HepG2 (cell line): ENCODE data around the gene GPR39. TPM values are rescaled to one million over a fixed set of nuclear protein-coding genes. Genes with fewer than 3 reads are reported as not detected.

Experiments used
- ATAC-seq: fragments of 200-7000 bp; cut with Tn5 transposase; 3 replicates; pipeline ENCODE4 v1.9.1; 2020; ENCODE audit warnings: mild to moderate bottlenecking, moderate library complexity
- BruUV-seq: library from RNA; stranded (reverse); fragments of 400-500 nt; replicated peaks from 2 replicates; lab custom pipeline; 2021; lab: Mats Ljungman, UMichigan
- CTCF ChIA-PET: fragments of 300-600 bp; formaldehyde crosslinking; extraction: SDS; loops from one replicate; lab custom pipeline; 2021; ENCODE audit warnings: low total read pairs, inconsistent platforms, low intra/inter-chr PET ratio; lab: Yijun Ruan, JAX
- POLR2A ChIA-PET: fragments of 350-600 bp; sonication (Branson Sonifier 250); formaldehyde crosslinking; loops from one replicate; lab custom pipeline; 2020; ENCODE audit warnings: antibody characterized with exemption, inconsistent platforms; lab: Yijun Ruan, JAX
- DNase-seq: peaks from one replicate; pipeline ENCODE4 v3.0.0-alpha.2; 2015; ENCODE audit warnings: low spot score
- FAIRE-seq: peaks from 3 replicates; lab custom pipeline; 2011; peaks lifted over from hg19 to GRCh38; lab: Jason Lieb, UNC
- H2AFZ ChIP-seq: one replicate; pipeline ENCODE4 v1.6.1; 2011; ENCODE audit warnings: low read length, inconsistent platforms
- H3K27ac ChIP-seq: fragments of 300-600 bp; 3 replicates; pipeline ENCODE4 v1.8.0; 2011; ENCODE audit warnings: mixed run types, mild to moderate bottlenecking, mixed read lengths, low read length, inconsistent platforms; ENCODE audit not compliant: insufficient read depth; ENCODE audit errors: extremely low read length
- H3K27me3 ChIP-seq, 2 experiments: fragments of 200-600 bp in 1 of 2; 2 replicates in 1 of 2; 3 replicates in 1 of 2; pipeline versions ENCODE4 v1.6.0 to v1.8.0; 2011; ENCODE audit warnings: low read length in 2 of 2, mild to moderate bottlenecking in 2 of 2, moderate library complexity in 2 of 2, inconsistent platforms in 1 of 2; ENCODE audit not compliant: insufficient read depth in 2 of 2, control insufficient read depth in 1 of 2
- H3K36me3 ChIP-seq, 2 experiments: fragments of 200-600 bp in 1 of 2; replicated peaks in 1 of 2; 2 replicates in 1 of 2; 3 replicates in 1 of 2; pipeline versions ENCODE4 v1.5.1 to v1.8.0; 2011; ENCODE audit warnings: low read length in 2 of 2, inconsistent platforms in 1 of 2; ENCODE audit not compliant: insufficient read depth in 2 of 2, control insufficient read depth in 1 of 2
- H3K4me1 ChIP-seq: 2 replicates; pipeline ENCODE4 v1.5.1; 2012; ENCODE audit warnings: low read length, inconsistent platforms; ENCODE audit not compliant: insufficient read depth
- H3K4me2 ChIP-seq: 2 replicates; pipeline ENCODE4 v1.6.0; 2011; ENCODE audit warnings: low read depth, low read length, inconsistent platforms
- H3K4me3 ChIP-seq, 3 experiments: fragments of 200-600 bp in 1 of 3; sonication (generic), shearing (Covaris generic) in 1 of 3; replicated peaks in 1 of 3; 2 replicates each; pipeline ENCODE4 v1.5.1; 2011 to 2016; ENCODE audit warnings: low read length in 3 of 3, inconsistent platforms in 2 of 3, low read depth in 2 of 3, mild to moderate bottlenecking in 2 of 3, control low read depth in 1 of 3, mixed read lengths in 1 of 3; ENCODE audit not compliant: insufficient read depth in 1 of 3
- H3K79me2 ChIP-seq: one replicate; pipeline ENCODE4 v1.6.1; 2011; ENCODE audit warnings: low read length, inconsistent platforms; ENCODE audit not compliant: insufficient read depth
- H3K9ac ChIP-seq: 2 replicates; pipeline ENCODE4 v1.6.0; 2011; ENCODE audit warnings: mild to moderate bottlenecking, low read depth, low read length, inconsistent platforms; ENCODE audit not compliant: insufficient read depth
- H3K9me3 ChIP-seq: 2 replicates; pipeline ENCODE4 v1.5.1; 2012; ENCODE audit warnings: mild to moderate bottlenecking, low read length
- H4K20me1 ChIP-seq: 2 replicates; pipeline ENCODE4 v1.6.0; 2011; ENCODE audit warnings: inconsistent platforms, mild to moderate bottlenecking, low read length, moderate library complexity; ENCODE audit not compliant: insufficient read depth
- ATM ChIP-seq: fragments of 450-650 bp; IDR thresholded peaks from 2 replicates; pipeline ENCODE4 v1.7.1; 2017; ENCODE audit warnings: mild to moderate bottlenecking, borderline replicate concordance
- BRCA1 ChIP-seq: sonication (generic); formaldehyde crosslinking; IDR thresholded peaks from 2 replicates; pipeline ENCODE4 v1.4.0; 2020; ENCODE audit warnings: missing genetic modification reagents
- DNMT3B ChIP-seq: conservative IDR thresholded peaks from 2 replicates; pipeline ENCODE4 v1.6.1; 2016; ENCODE audit warnings: missing biosample characterization, control low read depth
- GABPB1 ChIP-seq: IDR thresholded peaks from 2 replicates; pipeline ENCODE4 v1.6.1; 2016; ENCODE audit warnings: mild to moderate bottlenecking, missing genetic modification reagents, moderate library complexity, missing compliant biosample characterization
- HOXA9 ChIP-seq: sonication (generic); formaldehyde crosslinking; IDR thresholded peaks from 2 replicates; pipeline ENCODE4 v1.8.1; 2022; ENCODE audit warnings: missing genetic modification reagents, mild to moderate bottlenecking, moderate library complexity, borderline replicate concordance
- JUNB ChIP-seq: sonication (generic); formaldehyde crosslinking; IDR thresholded peaks from 2 replicates; pipeline ENCODE4 v1.8.0; 2022; ENCODE audit warnings: missing genetic modification reagents, mild to moderate bottlenecking, borderline replicate concordance
- KLF15 ChIP-seq: sonication (generic); formaldehyde crosslinking; IDR thresholded peaks from 2 replicates; pipeline ENCODE4 v1.8.1; 2023; ENCODE audit warnings: borderline replicate concordance, mild to moderate bottlenecking, inconsistent platforms, missing genetic modification reagents, mixed read lengths
- MBNL3 ChIP-seq: fragments of 250-450 bp; sonication (Bioruptor Pico); conservative IDR thresholded peaks from 2 replicates; pipeline ENCODE4 v1.8.0; 2022; ENCODE audit warnings: mild to moderate bottlenecking, inconsistent platforms
- PHF8 ChIP-seq: sonication (generic); formaldehyde crosslinking; IDR thresholded peaks from 2 replicates; pipeline ENCODE4 v1.5.0; 2020; ENCODE audit warnings: missing genetic modification reagents
- RBFOX2 ChIP-seq: fragments of 200-400 bp; formaldehyde crosslinking; IDR thresholded peaks from 2 replicates; pipeline ENCODE4 v1.6.1; 2017; ENCODE audit warnings: low read depth, mild to moderate bottlenecking, low read length
- SETDB1 ChIP-seq: sonication (generic); formaldehyde crosslinking; IDR thresholded peaks from 2 replicates; pipeline ENCODE4 v1.5.1; 2020; ENCODE audit warnings: missing genetic modification reagents, mild to moderate bottlenecking, borderline replicate concordance
- SIX4 ChIP-seq: sonication (generic); formaldehyde crosslinking; IDR thresholded peaks from 2 replicates; pipeline ENCODE4 v1.4.0; 2020; ENCODE audit warnings: missing genetic modification reagents
- ZNF570 ChIP-seq: sonication (generic); formaldehyde crosslinking; IDR thresholded peaks from 2 replicates; pipeline ENCODE4 v1.4.0; 2020; ENCODE audit warnings: mild to moderate bottlenecking, missing genetic modification reagents, borderline replicate concordance
- ZSCAN22 ChIP-seq: sonication (generic); formaldehyde crosslinking; IDR thresholded peaks from 2 replicates; pipeline ENCODE4 v1.4.0; 2020; ENCODE audit warnings: mild to moderate bottlenecking, missing genetic modification reagents
- WGBS: methylation state at CpG from one replicate; pipeline ENCODE4 v1.1.6; 2017; ENCODE audit warnings: low lambda C conversion rate; 5-methylcytosine and 5-hydroxymethylcytosine counted together
- in situ Hi-C: cut with HindIII; loops from 2 replicates; pipeline ENCODE4 v1.10.0; 2017; ENCODE audit warnings: low pct_unique_long_range_greater_than_20kb; ENCODE audit not compliant: extremely low pct_ligation_motif_present
- intact Hi-C: fragments of 100-400 bp; cut with micrococcal nuclease; formaldehyde crosslinking; loops from one replicate; pipeline ENCODE4 v1.10.0; 2022; ENCODE audit not compliant: unreplicated experiment
- polyA plus RNA-seq, 8 experiments: library from polyadenylated mRNA; depleted of rRNA in 3 of 8; stranded (reverse) in 7 of 8; unstranded in 1 of 8; fragments of >200 nt; fragmentation: Illumina TruSeq in 4 of 8; extraction: Trizol in 4 of 8; gene quantifications; 2 replicates each; pipeline versions ENCODE4 v1.2.1 to v1.2.3, GENCODE V29; 2011 to 2016; ENCODE audit warnings: low read depth in 4 of 8, missing spikeins in 1 of 8, mixed read lengths in 1 of 8; ENCODE audit not compliant: insufficient read depth in 1 of 8
- small RNA-seq, 3 experiments: library from RNA; depleted of rRNA; stranded (forward); fragments of <200 nt; gene quantifications; one replicate each; pipeline ENCODE3, GENCODE V24; 2012; ENCODE audit warnings: low read depth in 2 of 3, low replicate concordance in 1 of 3; ENCODE audit not compliant: insufficient read length in 3 of 3, insufficient read depth in 2 of 3
- total RNA-seq, 5 experiments: library from RNA; depleted of rRNA; stranded (reverse); fragments of >200 nt; fragmentation: Illumina TruSeq; extraction: Trizol; gene quantifications; 2 replicates each; pipeline ENCODE4 v1.2.3, GENCODE V29; 2016; ENCODE audit warnings: low read depth in 1 of 5

The GPR39 gene
- total and polyA plus RNA-seq, 2 of the 13 experiments (the other 11 are each of a cell fraction or from before 2014, with no cell fraction given): 0.16 to 0.62 TPM

GRCh38 chr2:132692816-132693215 is 276.2 kb downstream of the GPR39 start:
- H3K27ac ChIP-seq: no peak overlapping the region
- TF ChIP-seq RBFOX2 (no peak), DNMT3B (CRISPR knock-in tag) (no peak), JUNB (CRISPR knock-in tag) (no peak), ZSCAN22 (CRISPR knock-in tag) (no peak), HOXA9 (CRISPR knock-in tag) (no peak), ZNF570 (CRISPR knock-in tag) (no peak), KLF15 (no peak), MBNL3 (no peak), ATM (no peak), SIX4 (CRISPR knock-in tag) (no peak), SETDB1 (CRISPR knock-in tag) (no peak), PHF8 (CRISPR knock-in tag) (no peak), GABPB1 (CRISPR knock-in tag) (no peak), BRCA1 (CRISPR knock-in tag) (no peak)
- no peak overlapping the region for H2AFZ ChIP-seq
- no peaks in the 10 kb centered on the region for H3K79me2 ChIP-seq
- CTCF ChIA-PET: no interaction called here
- in situ Hi-C loops (no loop called here), intact Hi-C loops (no loop called here)
- no peak overlapping the region for H3K4me2 ChIP-seq
- no peak overlapping the region for H3K4me3 ChIP-seq
- no TSS peak for BruUV-seq
- POLR2A ChIA-PET: no interaction called here
- FAIRE-seq: no peak
- H3K36me3 ChIP-seq: no peaks in the 10 kb centered on the region
- no peaks in the 10 kb centered on the region for H3K4me1 ChIP-seq
- H4K20me1 ChIP-seq: no peaks in the 10 kb centered on the region
- H3K9me3 ChIP-seq: no peaks in the 10 kb centered on the region
- ATAC-seq: no peak
- no peaks in the 10 kb centered on the region for H3K27me3 ChIP-seq
- 38% methylated on average over 1 of the region's 1 CpG for WGBS
- DNase-seq: no peak
- no peak overlapping the region for H3K9ac ChIP-seq

Small RNA genes within 50 kb of the gene (small RNA-seq; reads per million reads assigned to genes)
- gene RNU6-175P: 0 reads per million in 3 experiments
